GM19193 (cell line): ENCODE results near the gene PRDM16.

Source experiments
- POLR2A ChIP-seq: IDR thresholded peaks from 4 replicates; pipeline ENCODE4 v1.6.1; 2011; ENCODE audit not compliant: insufficient read depth, insufficient read length; ENCODE audit errors: extremely low read depth

PRDM16 gene

DNA sequence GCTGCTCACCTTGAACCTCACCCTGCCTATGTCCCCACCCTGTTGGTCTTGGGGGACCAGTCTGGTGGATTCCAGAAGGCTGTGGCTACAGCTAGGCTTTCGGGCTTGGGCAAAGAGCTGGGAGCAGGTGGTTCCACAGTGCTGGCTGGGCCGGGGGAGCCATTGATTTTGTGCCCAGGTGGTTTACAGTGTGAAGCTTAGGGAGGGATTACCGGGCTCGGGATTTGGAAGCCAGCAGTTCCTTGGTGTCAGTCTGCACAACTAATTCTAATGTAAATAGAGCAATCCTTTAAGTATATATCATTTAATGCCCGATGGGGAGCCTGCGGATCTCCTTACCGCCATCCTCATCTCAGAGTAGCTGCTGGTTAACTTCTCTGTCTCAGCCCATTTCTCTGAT is 38.2 kb downstream of the PRDM16 start:
- no peak for TF ChIP-seq POLR2A

DNA sequence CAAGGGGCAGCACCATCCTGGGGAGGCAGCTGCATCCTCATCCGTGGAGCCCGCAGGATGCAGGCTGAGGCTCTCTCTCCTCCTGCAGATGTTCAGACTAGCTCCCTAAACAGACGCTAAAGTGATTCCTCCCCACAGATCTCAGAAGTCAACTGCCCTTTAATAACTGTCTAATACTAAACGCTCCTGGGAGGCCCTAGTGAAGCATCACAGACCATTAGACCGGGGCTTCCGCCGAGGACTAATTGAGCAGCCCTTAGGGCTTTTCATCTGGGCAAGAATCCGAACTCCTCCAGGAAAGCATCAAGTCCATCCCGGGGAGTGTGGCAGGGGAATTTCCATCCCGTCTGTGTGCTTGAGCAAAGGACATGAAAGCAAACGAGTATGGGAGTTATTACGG is 40.4 kb downstream of the PRDM16 start:
- no peak for TF ChIP-seq POLR2A

DNA sequence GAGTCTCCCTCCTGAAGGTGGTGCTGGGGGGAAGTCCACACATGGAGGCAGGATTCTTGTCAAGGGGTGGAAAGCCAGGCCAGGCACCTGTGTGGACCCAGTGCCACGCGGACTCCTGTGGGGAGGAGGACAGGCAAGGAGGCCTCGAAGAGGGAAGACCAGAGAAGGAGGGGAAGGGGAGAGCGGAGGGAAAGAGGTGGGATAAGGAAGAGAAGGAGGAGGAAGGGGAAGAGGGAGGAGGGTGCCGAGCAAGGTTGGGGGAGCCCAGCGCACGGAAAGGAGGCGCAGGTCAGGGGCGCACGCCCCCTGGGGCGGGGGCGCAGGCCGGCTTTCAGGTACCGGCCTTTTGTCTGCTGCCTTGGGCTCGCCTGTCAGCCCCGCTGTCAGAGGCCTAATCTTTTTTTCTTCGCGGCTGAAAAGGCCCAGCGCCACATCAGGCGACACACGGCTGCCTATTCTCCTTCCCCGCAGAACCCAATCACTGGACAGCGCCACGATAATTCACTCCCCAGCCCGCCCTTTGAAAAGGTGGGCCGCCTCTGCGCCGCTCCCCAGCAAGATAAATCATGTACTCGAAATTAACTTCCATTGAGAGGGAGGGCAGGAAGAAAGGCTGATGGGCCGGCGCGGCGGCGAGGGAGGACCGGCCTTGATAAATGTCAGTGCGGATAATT is 42.5 kb downstream of the PRDM16 start:
- TF ChIP-seq POLR2A: no peak

DNA sequence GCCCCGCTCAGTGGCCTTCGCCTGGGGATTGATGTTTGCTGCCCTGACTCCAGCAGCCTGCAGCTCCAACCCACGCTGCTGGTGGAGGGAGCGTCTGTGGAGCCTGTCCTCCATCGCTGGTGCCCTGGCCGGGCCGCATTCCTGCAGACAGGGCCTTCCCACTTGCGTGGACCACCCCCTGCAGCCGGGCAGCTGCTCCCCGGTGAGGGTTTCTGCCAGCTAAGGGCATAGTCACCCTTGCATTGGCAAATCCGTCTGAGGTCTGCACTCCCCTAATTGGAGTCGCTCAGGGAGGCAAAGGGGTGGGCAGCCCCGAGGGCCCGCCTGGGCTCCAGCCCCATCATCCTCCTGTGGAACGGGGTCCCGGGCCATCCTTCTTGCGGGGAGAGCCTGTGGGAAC is 43.5 kb downstream of the PRDM16 start:
- no peak for TF ChIP-seq POLR2A

DNA sequence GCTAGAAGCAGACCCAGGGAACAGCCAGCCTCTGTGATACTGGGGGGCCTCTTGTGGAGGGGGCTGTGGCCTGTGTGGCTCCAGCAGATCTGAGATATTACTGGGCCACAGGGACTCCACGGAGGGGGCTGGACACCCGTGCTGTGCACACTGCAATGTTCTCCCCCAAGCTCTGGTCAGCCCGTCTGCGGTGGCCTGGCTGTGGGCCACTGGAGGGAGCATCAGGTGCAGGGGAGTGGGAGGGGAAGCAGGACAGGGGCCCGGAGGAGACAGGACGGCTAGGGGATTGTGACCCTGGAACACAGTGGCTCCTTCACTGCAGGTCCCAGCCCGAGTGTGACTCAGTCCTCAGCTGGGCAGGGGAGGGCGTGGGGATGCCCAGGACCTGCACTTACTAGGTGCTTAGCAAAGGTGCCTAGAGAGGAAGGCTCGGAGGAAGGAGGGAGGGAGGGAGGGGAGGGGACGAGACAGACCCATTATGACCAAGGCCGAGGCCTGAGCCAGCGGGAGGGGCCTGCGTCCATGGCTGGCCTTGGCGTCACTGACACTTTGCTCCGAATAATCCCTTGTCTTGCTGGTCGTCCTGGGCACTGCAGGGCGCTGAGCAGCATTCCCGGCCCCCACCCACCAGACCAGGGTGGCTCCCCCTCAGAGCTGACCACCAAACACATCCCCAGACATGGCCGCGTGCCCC is 44.2 kb downstream of the PRDM16 start:
- no peak for TF ChIP-seq POLR2A

DNA sequence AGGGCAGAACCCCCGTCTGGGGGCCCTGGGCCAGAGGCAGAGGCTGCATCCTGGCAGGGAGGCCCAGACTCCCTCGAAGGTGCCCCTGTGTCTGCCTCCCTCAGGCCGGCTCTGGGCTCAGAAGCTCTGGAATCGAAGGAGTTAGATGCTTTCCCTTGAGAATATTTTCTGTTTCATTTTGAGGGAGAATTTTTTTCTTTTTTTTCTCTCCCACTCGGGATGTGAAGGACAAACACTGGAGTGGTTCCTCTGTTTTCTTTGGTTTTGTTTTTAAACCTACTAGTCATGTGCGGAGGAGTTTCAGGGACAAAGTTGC is 44.7 kb downstream of the PRDM16 start:
- TF ChIP-seq POLR2A: no peak

DNA sequence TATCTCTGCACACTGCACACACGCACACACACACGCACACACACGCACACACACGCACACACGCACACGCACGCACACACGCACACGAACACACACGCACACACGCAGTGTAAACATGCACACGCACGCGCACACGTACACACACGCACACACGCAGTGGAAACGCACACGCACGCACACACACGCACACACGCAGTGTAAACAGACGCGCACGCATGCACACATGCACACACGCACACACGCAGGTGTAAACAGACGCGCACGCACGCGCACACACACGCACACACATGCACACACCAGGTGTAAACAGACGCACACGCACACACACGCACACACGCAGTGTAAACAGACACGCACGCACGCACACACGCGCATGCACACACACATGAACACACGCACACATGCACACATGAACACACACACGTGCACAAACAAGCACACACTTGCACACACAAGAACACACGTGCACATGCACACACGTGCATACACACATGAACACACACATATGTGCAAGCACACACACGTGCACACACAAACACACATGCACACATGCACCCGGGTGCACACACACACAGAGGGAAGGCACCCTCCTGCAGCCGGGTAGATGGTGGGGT is 45.2 kb downstream of the PRDM16 start:
- no peak for TF ChIP-seq POLR2A

DNA sequence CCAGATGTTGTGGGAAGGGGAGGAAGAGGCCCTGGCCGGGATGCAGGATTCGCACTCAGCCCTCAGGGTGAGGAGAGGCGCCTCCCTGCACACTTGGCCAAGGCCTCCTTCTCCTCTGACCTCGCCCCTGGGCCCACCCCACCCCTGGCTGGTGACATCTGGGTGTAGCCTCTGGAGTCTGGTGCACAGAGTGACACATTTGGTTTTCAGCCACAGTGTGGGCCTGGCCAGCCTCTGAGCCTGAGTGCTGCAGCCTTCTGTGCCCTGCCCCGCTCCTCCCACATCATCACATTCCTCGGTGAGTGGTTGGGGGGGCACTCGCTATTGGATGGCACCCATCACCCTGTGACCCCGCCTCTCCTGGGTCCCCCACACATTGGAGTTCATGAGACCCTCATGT is 45.8 kb downstream of the PRDM16 start:
- TF ChIP-seq POLR2A: no peak

DNA sequence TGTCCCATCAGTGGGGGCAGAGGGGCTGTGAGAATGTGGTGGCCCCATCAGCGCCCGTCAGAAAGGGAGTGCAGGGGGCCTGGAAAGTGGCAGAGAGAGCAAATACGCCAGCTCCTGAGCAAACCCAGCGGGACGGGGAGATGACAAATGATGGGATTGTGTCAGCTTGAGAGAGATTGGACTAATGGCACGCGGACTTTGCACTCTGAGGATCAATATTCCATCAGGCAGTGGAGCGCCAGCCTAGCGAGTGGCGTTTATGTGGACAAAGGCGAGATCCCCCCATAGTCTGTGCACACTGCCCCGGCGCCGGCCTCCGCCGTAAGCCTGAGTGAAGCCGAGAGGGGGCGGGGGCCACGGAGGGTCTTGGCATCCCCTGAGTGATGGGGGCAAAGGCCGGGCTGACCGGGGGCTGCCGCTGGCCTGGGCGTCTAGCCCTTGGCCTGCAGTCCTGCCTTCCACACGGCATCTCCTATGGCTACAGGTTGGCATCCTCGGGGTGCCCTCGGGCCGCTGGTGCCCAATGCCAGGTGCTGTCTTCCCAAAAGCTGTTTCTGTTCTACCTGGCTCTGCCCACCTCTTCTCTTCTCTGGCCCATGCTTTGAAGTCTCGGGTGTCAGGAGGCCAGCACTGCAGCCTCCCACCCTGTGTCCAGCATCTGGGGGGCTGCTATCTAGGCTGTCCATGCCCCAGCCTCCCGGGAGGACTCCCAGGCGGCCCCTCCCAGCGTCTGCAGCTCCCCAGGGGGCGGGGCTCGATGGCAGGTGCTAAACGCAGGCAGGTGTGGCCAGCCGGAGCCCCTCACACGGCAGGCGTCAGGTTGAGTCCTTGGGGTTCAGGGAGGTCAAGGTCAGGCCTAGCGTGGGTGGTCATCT is 46.5 kb downstream of the PRDM16 start:
- TF ChIP-seq POLR2A: no peak

DNA sequence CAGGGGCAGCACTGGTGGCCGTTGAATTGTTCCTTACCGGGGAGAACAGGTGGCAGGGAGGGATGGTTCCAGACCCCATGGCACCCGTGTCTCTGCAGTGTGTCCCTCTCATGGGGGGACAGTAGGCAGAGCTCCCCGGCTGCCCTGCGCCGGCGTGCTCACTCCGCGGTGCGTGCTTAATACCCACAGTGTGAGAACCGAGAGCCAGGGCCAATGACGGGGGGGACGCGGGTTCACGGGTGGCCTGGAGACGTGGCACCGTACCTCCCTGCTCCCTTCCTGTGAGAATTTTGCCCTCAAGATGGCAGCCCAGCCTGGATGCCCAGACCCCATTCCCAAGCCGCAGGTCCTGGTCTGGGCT is 47.1 kb downstream of the PRDM16 start:
- no peak for TF ChIP-seq POLR2A

DNA sequence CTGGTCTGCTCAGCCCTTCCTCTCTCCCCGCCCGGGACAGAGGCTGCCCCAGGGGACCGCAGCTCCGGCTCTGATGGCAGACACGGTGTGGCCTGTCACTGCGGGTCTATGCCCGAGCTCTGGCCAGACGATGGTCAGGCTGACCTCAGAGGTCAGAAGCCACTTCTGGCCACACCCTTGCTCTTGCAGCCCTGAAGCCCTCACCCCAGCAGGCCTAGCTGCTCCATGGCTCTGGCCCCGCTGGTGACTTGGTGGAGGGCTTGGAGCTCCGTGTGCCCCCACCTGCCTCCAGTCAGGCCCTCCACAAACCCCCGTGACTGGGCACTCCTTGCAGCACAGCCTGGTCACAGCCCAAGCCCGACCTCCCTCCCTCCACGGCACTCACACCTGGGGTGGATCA is 47.6 kb downstream of the PRDM16 start:
- no peak for TF ChIP-seq POLR2A

DNA sequence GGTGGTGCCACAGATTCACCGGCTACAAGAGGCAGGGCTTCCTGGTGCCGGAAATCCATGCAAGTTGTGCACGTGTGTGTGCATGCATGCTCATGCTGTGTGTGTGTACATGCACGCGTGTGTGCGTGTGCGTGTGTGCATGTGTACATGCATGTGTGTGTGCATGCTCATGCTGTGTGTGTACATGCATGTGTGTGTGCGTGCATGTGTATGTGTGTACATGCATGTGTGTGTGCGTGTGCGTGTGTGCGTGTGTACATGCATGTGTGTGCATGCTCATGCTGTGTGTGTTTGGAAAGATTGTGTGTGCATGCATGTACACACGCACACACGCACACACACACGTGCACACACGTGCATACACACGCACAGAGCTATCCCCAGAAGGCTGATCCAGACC is 48.9 kb downstream of the PRDM16 start:
- TF ChIP-seq POLR2A: no peak

DNA sequence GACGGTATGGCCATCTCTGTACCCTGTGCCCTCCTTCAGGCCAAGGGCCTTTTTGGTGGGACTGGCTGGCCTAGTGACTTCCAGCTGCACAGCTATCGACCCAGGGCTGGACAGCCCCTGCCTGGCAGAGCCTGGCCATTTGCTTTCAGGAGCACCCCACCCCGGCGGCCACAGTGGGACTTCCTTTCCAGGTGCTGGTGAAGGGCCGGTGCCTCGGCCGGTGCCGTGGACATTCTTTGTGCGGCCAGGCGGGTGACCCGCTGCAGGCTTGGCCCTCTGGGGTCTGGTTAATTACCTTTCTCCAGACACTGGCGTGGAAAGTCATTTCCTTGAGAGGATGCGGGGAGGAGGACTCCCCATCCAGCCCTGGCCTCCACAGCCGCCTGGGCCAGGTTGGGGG is 50.1 kb downstream of the PRDM16 start:
- TF ChIP-seq POLR2A: no peak

DNA sequence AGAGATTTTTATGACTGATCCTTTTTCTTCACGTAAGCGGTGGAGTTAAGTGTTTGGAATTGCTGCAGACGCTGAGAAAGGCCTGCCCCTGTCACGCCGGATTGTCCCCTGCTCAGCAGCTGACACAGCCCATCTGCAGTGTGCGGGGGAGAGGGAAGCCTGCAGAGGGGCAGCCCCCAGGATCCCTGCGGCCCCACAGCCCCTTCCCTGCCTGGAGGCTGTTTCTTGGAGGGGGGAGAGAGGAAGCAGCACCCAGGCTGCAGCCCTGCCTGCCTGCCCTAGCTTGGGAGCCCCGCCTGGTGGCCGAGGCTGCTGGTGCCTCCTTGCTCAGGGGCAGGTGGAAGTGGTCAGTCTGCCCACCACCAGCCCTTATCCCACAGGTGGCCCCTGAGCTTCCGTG is 50.7 kb downstream of the PRDM16 start:
- TF ChIP-seq POLR2A: no peak

DNA sequence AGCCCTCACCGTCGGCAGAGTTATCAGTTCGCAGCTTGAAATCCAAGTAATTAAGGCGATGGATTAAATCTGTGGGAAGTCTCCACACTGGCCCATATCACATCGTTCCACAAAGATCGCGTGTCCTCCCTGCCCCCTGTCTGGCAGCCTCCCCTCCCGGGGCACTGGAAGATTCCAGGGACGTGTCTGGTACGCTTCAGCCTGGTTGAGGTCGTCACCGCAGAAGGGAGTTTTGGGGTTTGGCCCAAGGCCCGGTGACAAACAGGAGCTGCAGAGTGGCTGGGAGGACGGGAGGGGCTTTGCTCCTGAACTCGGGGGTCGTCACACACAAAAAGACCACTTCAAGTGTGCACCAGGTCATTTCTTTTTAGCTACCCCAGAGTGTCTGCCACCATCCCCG is 51.1 kb downstream of the PRDM16 start:
- TF ChIP-seq POLR2A: no peak

DNA sequence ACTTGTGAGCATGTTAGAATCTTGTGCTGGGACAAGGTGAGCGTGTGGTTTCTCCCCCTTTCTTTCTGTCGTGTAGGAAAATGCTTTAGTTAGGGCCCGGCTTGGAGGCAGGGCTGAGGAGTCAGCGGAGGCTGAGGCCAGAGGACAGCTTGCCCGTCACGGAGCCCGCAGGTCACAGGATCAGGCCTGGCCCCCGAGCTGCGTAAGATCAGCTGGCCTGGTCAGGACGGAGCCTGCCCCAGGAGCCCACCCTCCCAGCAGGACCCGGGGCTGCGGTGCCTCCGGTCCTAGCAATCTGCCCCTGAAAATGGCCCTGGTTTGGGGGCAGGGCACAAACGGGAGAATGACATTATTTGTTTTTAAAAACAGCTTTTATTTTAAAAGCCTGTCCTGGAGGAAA is 52.0 kb downstream of the PRDM16 start:
- TF ChIP-seq POLR2A: no peak

DNA sequence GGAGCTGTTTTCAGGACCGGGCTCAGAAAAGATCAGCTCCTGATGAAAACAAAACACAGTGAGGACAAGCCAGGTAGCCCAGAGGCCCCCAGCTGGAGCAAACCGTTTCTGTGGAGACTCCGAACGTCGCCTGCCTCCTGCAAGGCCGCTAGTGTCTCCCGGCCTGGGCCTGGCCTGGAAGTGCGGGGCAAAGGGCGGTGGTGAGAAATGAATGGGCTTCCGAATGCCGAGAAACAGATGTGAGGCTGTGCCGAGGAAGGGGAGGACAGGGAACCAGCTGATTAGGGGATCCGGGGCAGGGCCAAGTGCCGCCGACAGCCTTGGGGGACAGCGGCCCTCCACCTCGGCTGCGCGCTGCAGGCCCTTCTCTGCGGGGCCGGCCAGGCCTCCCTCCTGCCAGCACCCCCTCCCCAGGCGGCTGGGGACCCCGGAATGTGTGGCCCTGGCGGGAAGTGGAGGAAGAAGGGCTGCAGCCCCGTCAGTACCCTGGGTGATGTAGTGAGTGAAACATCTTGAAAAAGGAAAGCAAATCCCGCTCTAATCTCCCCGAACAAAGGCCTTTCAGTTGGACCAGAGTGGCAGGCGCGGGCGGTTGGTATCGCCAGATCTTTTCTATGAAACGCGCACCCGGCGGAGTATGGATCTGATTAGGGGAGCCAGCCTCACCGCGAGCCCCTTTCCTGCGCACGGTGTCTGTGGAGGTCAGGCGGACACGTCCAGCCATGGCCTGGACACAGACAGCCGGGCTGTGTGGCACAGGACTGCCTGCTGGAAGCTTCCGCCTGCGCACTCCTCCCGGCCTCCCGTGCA is 52.6 kb downstream of the PRDM16 start:
- TF ChIP-seq POLR2A: no peak
